AG04450 (cell line): Measurements from ENCODE around the gene ADAT2. TPM values are rescaled to one million over a fixed set of nuclear protein-coding genes. Genes with fewer than 3 reads are reported as not detected.
"Not testable (repeated sequence)": the region's sequence is repeated elsewhere in the genome, so short reads cannot be mapped to it uniquely, and the experiment has no call there.

ENCODE experiments used
- CTCF ChIA-PET: fragments of 300-600, 350-600 bp; formaldehyde crosslinking; extraction: SDS; loops from one replicate; lab custom pipeline; 2022; ENCODE audit warnings: antibody characterized with exemption, inconsistent platforms; lab: Charles Lee
- POLR2A ChIA-PET: fragments of 350-600 bp; formaldehyde crosslinking; extraction: SDS; loops from one replicate; lab custom pipeline; 2021; ENCODE audit warnings: antibody characterized with exemption, inconsistent platforms; lab: Yijun Ruan, JAX
- DNase-seq: peaks from one replicate; pipeline ENCODE4 v3.0.0-alpha.2; 2011; ENCODE audit warnings: low read depth, low spot score
- H3K27ac ChIP-seq: one replicate; pipeline ENCODE4 v1.5.1; 2012; ENCODE audit warnings: low read depth, low read length, control low read depth
- H3K27me3 ChIP-seq: one replicate; pipeline ENCODE4 v1.6.0; 2012; ENCODE audit warnings: low read length; ENCODE audit not compliant: control insufficient read depth, insufficient read depth
- H3K4me3 ChIP-seq: 2 replicates; pipeline ENCODE4 v1.5.1; 2011; ENCODE audit warnings: mild to moderate bottlenecking, low read depth, low read length, control low read depth
- H3K9me3 ChIP-seq: 2 replicates; pipeline ENCODE4 v1.5.1; 2012; ENCODE audit warnings: low read length; ENCODE audit not compliant: control insufficient read depth, insufficient read depth
- polyA plus RNA-seq: library from polyadenylated mRNA; depleted of rRNA; stranded (reverse); fragments of >200 nt; gene quantifications from 2 replicates; pipeline ENCODE4 v1.2.3, GENCODE V29; 2011
- TF ChIP-seq, protein P1 (sequence below): IDR thresholded peaks from 2 replicates; pipeline ENCODE4 v1.5.1; 2011; ENCODE audit warnings: low read depth, low read length, control low read depth, inconsistent platforms

ADAT2 gene
- polyA plus RNA-seq, 1 experiment: 5.6 TPM

DNA sequence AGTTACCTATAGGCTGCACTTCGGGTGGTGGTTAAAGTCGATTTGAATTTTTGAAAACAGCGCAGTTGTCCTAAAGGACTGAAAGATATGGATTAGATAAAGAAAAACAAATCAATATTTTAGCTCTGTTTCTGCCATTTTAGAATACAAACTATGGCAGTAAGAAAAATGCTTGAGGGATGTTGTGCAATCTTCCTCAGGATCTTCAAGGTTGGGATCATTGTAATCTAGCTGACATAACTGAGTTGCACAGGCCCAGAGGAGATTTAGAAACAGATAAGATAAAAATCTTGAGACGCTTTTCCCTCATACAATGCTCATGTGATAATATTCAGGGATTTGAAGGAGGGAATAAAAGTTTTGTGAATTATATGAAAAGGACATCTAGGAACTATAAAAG, 1.0 kb upstream of the ADAT2 start:
- Histone ChIP-seq H3K9me3 (no peaks in the 10 kb centered on the region), H3K4me3 (peak overlapping the region; percentile 95), H3K27ac (no peak overlapping the region), H3K27me3 (no peaks in the 10 kb centered on the region)
- ChIA-PET CTCF (interaction anchor here (0.6 kb wide), 1 partner anchor 16 kb away, joined by 3 read pairs; no protein-coding TSS in a partner anchor), POLR2A (no interaction called here)
- TF ChIP-seq, protein P1, sequence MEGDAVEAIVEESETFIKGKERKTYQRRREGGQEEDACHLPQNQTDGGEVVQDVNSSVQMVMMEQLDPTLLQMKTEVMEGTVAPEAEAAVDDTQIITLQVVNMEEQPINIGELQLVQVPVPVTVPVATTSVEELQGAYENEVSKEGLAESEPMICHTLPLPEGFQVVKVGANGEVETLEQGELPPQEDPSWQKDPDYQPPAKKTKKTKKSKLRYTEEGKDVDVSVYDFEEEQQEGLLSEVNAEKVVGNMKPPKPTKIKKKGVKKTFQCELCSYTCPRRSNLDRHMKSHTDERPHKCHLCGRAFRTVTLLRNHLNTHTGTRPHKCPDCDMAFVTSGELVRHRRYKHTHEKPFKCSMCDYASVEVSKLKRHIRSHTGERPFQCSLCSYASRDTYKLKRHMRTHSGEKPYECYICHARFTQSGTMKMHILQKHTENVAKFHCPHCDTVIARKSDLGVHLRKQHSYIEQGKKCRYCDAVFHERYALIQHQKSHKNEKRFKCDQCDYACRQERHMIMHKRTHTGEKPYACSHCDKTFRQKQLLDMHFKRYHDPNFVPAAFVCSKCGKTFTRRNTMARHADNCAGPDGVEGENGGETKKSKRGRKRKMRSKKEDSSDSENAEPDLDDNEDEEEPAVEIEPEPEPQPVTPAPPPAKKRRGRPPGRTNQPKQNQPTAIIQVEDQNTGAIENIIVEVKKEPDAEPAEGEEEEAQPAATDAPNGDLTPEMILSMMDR: no peak
- no peak for DNase-seq

DNA sequence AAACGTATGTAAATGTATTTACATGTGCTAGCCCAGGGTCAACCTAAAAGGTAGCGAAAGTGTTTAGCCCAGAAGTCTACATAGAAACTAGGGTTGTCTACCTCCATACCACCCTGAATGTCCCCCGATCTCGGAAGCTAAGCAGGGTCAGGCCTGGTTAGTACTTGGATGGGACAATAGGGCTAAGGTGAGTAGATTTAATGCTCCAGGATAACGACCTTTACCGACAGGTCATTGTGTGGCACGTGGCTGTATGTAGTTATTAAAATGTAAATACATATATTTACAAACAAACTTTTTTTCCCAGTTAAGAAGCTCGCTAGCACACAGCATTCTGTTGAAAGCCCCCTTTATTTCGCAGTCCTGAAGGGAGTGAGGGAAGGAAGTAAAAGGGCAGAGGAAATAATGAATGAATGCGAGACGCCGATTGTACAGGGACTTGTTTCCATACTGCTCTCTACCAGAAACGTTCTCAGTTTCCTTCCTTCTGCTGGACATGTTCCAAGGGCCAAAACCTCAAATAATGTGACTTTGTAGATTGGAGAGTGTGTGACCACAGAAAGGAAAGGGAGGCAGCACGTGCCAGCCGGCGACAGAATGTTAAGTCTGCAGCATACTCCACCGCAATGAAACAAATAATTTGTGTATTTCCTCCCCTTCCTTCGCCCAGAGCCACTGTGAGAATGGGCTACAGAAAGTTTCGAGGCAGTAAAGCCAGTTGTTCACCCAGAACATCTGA, 612 bp downstream of the ADAT2 start:
- H3K9me3 ChIP-seq: no peaks in the 10 kb centered on the region
- no peaks in the 10 kb centered on the region for H3K27me3 ChIP-seq
- DNase-seq: no peak
- CTCF ChIA-PET: no interaction called here
- TF ChIP-seq, protein P1: no peak
- peak overlapping the region; percentile 68 for H3K27ac ChIP-seq
- POLR2A ChIA-PET: interaction anchor here (0.6 to 1.6 kb wide), 4 partner anchors 8 to 925 kb away, joined by 3 to 6 read pairs (median 4); no protein-coding TSS in a partner anchor
- peak overlapping the region; percentile 95 for H3K4me3 ChIP-seq

DNA sequence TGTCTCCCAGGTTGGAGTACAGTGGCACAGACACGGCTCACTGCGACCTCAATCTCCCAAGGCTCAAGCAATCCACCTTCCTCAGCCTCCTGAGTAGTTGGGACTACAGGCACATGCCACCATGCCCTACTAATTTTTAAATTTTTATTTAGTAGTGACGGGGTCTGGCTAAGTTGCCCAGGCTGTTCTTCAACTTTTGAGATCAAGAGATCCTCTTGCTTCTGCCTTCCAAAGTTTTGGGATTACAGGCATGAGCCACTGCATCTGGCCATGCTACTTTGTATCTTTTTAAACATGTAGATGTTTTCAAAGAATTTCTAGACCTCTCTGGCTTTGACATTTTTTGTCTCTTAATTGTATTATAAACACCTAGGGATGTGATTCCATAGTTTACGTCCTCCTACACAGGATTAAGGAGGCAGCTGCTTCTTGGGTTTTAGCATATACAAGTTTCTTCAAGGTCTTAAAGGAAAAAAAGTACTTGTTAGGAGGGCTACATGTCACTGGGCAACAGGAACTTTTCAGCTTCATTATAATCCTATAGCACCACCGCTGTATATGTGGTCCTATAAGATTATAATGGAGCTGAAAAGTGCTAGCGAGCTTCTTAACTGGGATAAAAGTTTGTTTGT, 1.3 kb downstream of the ADAT2 start:
- CTCF ChIA-PET: no interaction called here
- no peak for DNase-seq
- H3K27ac ChIP-seq: no peak overlapping the region
- peak overlapping the region; percentile 95 for H3K4me3 ChIP-seq
- TF ChIP-seq, protein P1: no peak
- POLR2A ChIA-PET: interaction anchor here (0.6 to 1.6 kb wide), 3 partner anchors 7 to 925 kb away, joined by 3 to 6 read pairs (median 5); no protein-coding TSS in a partner anchor
- no peaks in the 10 kb centered on the region for H3K27me3 ChIP-seq
- H3K9me3 ChIP-seq: no peaks in the 10 kb centered on the region

DNA sequence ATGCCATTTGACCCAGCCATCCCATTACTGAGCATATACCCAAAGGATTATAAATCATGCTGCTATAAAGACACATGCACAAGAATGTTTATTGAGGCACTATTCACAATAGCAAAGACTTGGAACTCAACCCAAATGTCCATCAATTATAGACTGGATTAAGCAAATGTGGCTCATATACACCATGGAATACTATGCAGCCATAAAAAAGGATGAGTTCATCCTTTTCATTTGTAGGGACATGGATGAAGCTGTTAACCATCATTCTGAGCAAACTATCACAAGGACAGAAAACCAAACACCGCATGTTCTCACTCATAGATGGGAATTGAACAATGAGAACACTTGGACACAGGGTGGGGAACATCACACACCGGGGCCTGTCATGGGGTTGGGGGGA, 2.6 kb downstream of the ADAT2 start:
- H3K27ac ChIP-seq, POLR2A ChIA-PET, H3K4me3 ChIP-seq, H3K27me3 ChIP-seq, DNase-seq, H3K9me3 ChIP-seq: not testable (repeated sequence)
- CTCF ChIA-PET: interaction anchor here (1.4 to 2.0 kb wide), 2 partner anchors 20 to 973 kb away, joined by 3 to 8 read pairs; no protein-coding TSS in a partner anchor

DNA sequence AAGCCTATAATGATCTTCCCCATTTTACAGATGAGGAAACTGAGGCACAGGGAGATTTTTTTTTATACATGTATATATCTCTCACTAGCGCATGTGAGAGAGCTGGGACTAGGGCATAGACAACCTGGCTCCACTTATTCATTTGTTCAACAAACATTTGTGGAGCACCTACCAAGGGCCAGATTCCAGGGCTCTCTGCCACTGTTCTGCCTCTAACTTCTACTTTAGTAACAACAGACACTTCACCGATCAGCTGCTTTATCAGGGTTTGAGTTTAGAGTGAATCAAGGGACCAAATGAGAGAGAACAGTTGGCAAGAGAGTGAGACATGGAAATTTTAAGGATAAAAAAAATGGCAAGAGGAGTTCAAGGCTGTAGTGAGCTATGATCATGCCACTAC, 7.4 kb downstream of the ADAT2 start:
- no peaks in the 10 kb centered on the region for H3K9me3 ChIP-seq
- no peaks in the 10 kb centered on the region for H3K27me3 ChIP-seq
- H3K27ac ChIP-seq: no peak overlapping the region
- no peak overlapping the region for H3K4me3 ChIP-seq
- POLR2A ChIA-PET: no interaction called here
- TF ChIP-seq, protein P1: no peak
- CTCF ChIA-PET: interaction anchor here (0.7 to 2.7 kb wide), 3 partner anchors 16 to 805 kb away, joined by 3 to 15 read pairs (median 5); no protein-coding TSS in a partner anchor
- DNase-seq: no peak
